Measurements from ENCODE around the gene FOXP1. TPM values are rescaled to one million over a fixed set of nuclear protein-coding genes. Genes with fewer than 3 reads are reported as not detected.

The FOXP1 gene
- total and polyA plus RNA-seq, 2 of the 8 experiments (the other 6 are each of a cell fraction or from before 2014, with no cell fraction given): 13.9 to 25.4 TPM

DNA sequence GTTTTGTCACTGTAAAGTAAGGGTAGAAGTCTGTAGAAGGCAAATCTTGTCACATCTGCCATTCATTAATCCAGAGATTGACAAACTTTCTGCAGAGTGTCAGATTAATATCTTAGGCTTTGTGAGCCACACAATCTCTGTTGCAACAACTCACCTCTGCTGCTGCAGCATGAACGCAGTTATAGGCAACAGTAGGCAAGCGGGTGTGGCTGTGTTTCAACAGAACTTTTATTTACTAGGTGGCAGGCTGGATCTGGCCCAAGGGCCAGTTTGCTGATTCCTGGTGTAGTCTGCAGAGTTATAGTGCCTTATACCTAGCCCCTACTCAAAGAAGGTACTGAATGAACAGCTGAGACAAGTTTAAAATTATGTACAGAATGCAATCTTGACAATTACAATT lies 396.7 kb downstream of the FOXP1 start (continued):
- TF ChIP-seq, protein P1, sequence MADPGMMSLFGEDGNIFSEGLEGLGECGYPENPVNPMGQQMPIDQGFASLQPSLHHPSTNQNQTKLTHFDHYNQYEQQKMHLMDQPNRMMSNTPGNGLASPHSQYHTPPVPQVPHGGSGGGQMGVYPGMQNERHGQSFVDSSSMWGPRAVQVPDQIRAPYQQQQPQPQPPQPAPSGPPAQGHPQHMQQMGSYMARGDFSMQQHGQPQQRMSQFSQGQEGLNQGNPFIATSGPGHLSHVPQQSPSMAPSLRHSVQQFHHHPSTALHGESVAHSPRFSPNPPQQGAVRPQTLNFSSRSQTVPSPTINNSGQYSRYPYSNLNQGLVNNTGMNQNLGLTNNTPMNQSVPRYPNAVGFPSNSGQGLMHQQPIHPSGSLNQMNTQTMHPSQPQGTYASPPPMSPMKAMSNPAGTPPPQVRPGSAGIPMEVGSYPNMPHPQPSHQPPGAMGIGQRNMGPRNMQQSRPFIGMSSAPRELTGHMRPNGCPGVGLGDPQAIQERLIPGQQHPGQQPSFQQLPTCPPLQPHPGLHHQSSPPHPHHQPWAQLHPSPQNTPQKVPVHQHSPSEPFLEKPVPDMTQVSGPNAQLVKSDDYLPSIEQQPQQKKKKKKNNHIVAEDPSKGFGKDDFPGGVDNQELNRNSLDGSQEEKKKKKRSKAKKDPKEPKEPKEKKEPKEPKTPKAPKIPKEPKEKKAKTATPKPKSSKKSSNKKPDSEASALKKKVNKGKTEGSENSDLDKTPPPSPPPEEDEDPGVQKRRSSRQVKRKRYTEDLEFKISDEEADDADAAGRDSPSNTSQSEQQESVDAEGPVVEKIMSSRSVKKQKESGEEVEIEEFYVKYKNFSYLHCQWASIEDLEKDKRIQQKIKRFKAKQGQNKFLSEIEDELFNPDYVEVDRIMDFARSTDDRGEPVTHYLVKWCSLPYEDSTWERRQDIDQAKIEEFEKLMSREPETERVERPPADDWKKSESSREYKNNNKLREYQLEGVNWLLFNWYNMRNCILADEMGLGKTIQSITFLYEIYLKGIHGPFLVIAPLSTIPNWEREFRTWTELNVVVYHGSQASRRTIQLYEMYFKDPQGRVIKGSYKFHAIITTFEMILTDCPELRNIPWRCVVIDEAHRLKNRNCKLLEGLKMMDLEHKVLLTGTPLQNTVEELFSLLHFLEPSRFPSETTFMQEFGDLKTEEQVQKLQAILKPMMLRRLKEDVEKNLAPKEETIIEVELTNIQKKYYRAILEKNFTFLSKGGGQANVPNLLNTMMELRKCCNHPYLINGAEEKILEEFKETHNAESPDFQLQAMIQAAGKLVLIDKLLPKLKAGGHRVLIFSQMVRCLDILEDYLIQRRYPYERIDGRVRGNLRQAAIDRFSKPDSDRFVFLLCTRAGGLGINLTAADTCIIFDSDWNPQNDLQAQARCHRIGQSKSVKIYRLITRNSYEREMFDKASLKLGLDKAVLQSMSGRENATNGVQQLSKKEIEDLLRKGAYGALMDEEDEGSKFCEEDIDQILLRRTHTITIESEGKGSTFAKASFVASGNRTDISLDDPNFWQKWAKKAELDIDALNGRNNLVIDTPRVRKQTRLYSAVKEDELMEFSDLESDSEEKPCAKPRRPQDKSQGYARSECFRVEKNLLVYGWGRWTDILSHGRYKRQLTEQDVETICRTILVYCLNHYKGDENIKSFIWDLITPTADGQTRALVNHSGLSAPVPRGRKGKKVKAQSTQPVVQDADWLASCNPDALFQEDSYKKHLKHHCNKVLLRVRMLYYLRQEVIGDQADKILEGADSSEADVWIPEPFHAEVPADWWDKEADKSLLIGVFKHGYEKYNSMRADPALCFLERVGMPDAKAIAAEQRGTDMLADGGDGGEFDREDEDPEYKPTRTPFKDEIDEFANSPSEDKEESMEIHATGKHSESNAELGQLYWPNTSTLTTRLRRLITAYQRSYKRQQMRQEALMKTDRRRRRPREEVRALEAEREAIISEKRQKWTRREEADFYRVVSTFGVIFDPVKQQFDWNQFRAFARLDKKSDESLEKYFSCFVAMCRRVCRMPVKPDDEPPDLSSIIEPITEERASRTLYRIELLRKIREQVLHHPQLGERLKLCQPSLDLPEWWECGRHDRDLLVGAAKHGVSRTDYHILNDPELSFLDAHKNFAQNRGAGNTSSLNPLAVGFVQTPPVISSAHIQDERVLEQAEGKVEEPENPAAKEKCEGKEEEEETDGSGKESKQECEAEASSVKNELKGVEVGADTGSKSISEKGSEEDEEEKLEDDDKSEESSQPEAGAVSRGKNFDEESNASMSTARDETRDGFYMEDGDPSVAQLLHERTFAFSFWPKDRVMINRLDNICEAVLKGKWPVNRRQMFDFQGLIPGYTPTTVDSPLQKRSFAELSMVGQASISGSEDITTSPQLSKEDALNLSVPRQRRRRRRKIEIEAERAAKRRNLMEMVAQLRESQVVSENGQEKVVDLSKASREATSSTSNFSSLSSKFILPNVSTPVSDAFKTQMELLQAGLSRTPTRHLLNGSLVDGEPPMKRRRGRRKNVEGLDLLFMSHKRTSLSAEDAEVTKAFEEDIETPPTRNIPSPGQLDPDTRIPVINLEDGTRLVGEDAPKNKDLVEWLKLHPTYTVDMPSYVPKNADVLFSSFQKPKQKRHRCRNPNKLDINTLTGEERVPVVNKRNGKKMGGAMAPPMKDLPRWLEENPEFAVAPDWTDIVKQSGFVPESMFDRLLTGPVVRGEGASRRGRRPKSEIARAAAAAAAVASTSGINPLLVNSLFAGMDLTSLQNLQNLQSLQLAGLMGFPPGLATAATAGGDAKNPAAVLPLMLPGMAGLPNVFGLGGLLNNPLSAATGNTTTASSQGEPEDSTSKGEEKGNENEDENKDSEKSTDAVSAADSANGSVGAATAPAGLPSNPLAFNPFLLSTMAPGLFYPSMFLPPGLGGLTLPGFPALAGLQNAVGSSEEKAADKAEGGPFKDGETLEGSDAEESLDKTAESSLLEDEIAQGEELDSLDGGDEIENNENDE (IDR thresholded peaks at IDR 0.05; ENCODE audit: insufficient replicate concordance, low read length): no peak
- no peak for TF ChIP-seq SUZ12 (IDR thresholded peaks at IDR 0.05; ENCODE audit: low read length)
- TF ChIP-seq, protein P2, sequence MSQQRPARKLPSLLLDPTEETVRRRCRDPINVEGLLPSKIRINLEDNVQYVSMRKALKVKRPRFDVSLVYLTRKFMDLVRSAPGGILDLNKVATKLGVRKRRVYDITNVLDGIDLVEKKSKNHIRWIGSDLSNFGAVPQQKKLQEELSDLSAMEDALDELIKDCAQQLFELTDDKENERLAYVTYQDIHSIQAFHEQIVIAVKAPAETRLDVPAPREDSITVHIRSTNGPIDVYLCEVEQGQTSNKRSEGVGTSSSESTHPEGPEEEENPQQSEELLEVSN (IDR thresholded peaks at IDR 0.05): no peak
- TF ChIP-seq CBX5 (IDR thresholded peaks at IDR 0.05; ENCODE audit: low read depth, low read length): no peak
- TF ChIP-seq, protein P3, sequence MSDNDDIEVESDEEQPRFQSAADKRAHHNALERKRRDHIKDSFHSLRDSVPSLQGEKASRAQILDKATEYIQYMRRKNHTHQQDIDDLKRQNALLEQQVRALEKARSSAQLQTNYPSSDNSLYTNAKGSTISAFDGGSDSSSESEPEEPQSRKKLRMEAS (IDR thresholded peaks at IDR 0.05): no peak
- no peak for TF ChIP-seq POU5F1 (IDR thresholded peaks at IDR 0.05; ENCODE audit: low read depth, low read length)
- TF ChIP-seq FOSL1 (IDR thresholded peaks at IDR 0.05; ENCODE audit: insufficient read depth, low read depth, low read length): no peak
- no peak for TF ChIP-seq EP300 (IDR thresholded peaks at IDR 0.05; ENCODE audit: borderline replicate concordance in 1 of 2, low read depth in 2 of 2, low read length in 2 of 2)
- TF ChIP-seq TEAD4 (IDR thresholded peaks at IDR 0.05; ENCODE audit: low read depth, low read length): no peak
- TF ChIP-seq CHD2 (IDR thresholded peaks at IDR 0.05; ENCODE audit: low read length): no peak

All from H1 (cell line).